OCI-LY7 (cell line): Measurements from ENCODE around the gene ZGPAT. TPM values are rescaled to one million over a fixed set of nuclear protein-coding genes. Genes with fewer than 3 reads are reported as not detected.

Experiments
- BruUV-seq: library from RNA; stranded (reverse); fragments of 400-500 nt; replicated peaks from 2 replicates; lab custom pipeline; 2021; lab: Mats Ljungman, UMichigan
- CTCF ChIA-PET: fragments of 300-600 bp; sonication (Branson Sonifier 250); formaldehyde crosslinking; loops from one replicate; lab custom pipeline; 2022; ENCODE audit warnings: antibody characterized with exemption; ENCODE audit not compliant: unreplicated experiment; lab: Charles Lee
- POLR2A ChIA-PET: fragments of 300-600 bp; sonication (Branson Sonifier 250); formaldehyde crosslinking; loops from one replicate; lab custom pipeline; 2022; ENCODE audit warnings: antibody characterized with exemption; lab: Charles Lee
- DNase-seq: peaks from one replicate; pipeline ENCODE4 v3.0.0-alpha.2; 2015; ENCODE audit warnings: low spot score
- H2AFZ ChIP-seq: fragments of 200-600 bp; sonication (generic), shearing (Covaris generic); 2 replicates; pipeline ENCODE4 v1.6.1; 2014; ENCODE audit warnings: mild to moderate bottlenecking, antibody characterized with exemption, low read length, moderate library complexity
- H3K27ac ChIP-seq: fragments of 200-600 bp; sonication (generic); 2 replicates; pipeline ENCODE4 v1.5.1; 2014; ENCODE audit warnings: mixed run types, low read depth, mild to moderate bottlenecking, moderate library complexity, low read length, inconsistent platforms; ENCODE audit not compliant: poor library complexity, severe bottlenecking
- H3K36me3 ChIP-seq: fragments of 200-600 bp; sonication (generic); 2 replicates; pipeline ENCODE4 v1.6.1; 2014; ENCODE audit warnings: mild to moderate bottlenecking, antibody characterized with exemption, low read length, moderate library complexity, mixed read lengths; ENCODE audit not compliant: insufficient read depth
- H3K4me1 ChIP-seq: fragments of 200-600 bp; sonication (generic); 2 replicates; pipeline ENCODE4 v1.5.1; 2014; ENCODE audit warnings: mild to moderate bottlenecking, low read length; ENCODE audit not compliant: insufficient read depth, poor library complexity, severe bottlenecking
- H3K4me2 ChIP-seq: fragments of 200-600 bp; sonication (generic); 2 replicates; pipeline ENCODE4 v1.6.1; 2014; ENCODE audit warnings: mild to moderate bottlenecking, low read length
- H3K4me3 ChIP-seq: fragments of 200-600 bp; sonication (generic); 2 replicates; pipeline ENCODE4 v1.5.1; 2014; ENCODE audit warnings: mild to moderate bottlenecking, low read depth, low read length; ENCODE audit not compliant: poor library complexity, severe bottlenecking
- H3K79me2 ChIP-seq: fragments of 200-600 bp; sonication (generic); 2 replicates; pipeline ENCODE4 v1.6.1; 2016; ENCODE audit warnings: low read depth, mild to moderate bottlenecking, low read length, moderate library complexity, mixed read lengths; ENCODE audit not compliant: insufficient read depth
- H3K9me2 ChIP-seq: fragments of 200-600 bp; sonication (generic); 2 replicates; pipeline ENCODE4 v1.6.1; 2016; ENCODE audit warnings: mild to moderate bottlenecking, low read length, mixed read lengths; ENCODE audit not compliant: insufficient read depth
- H3K9me3 ChIP-seq: fragments of 200-600 bp; sonication (generic); 2 replicates; pipeline ENCODE4 v1.6.1; 2014; ENCODE audit warnings: mild to moderate bottlenecking, mixed run types, low read length, mixed read lengths
- H4K20me1 ChIP-seq: fragments of 200-600 bp; sonication (generic); 2 replicates; pipeline ENCODE4 v1.6.1; 2014; ENCODE audit warnings: mild to moderate bottlenecking, antibody characterized with exemption, low read length, moderate library complexity, mixed read lengths; ENCODE audit not compliant: insufficient read depth
- CTCF ChIP-seq: fragments of 200-600 bp; sonication (generic); conservative IDR thresholded peaks from 2 replicates; pipeline ENCODE4 v1.5.1; 2014; ENCODE audit warnings: mild to moderate bottlenecking, antibody characterized with exemption, low read length, moderate library complexity, mixed read lengths
- EZH2phosphoT487 ChIP-seq: fragments of 200-600 bp; sonication (generic); IDR thresholded peaks from 2 replicates; pipeline ENCODE4 v1.6.1; 2018; ENCODE audit warnings: low read depth, borderline replicate concordance, mild to moderate bottlenecking, mixed run types, antibody characterized with exemption, low read length, moderate library complexity, mixed read lengths
- intact Hi-C: fragments of 100-400 bp; cut with micrococcal nuclease; formaldehyde crosslinking; loops from one replicate; pipeline ENCODE4 v1.10.0; 2022; ENCODE audit not compliant: unreplicated experiment
- total RNA-seq, 2 experiments: library from RNA; depleted of rRNA in 1 of 2; stranded (reverse); fragments of >200 nt in 1 of 2; shearing (Covaris generic) in 1 of 2; gene quantifications; 2 replicates each; pipeline ENCODE4 v1.2.3, GENCODE V29; 2014 to 2022

Gene ZGPAT
- total RNA-seq, 2 experiments from 2014 or later: 43.9 to 55.4 TPM

GRCh38 chr20:63702751-63703470 lies 4.9 kb upstream of the ZGPAT start:
- Histone ChIP-seq H3K4me1 (peaks cover 18% of the 10 kb centered on the region), H3K9me3 (no peaks in the 10 kb centered on the region), H3K27ac (no peak overlapping the region), H4K20me1 (peaks cover 8% of the 10 kb centered on the region; the same call in 1 of the 2 replicates), H3K79me2 (peaks cover 23% of the 10 kb centered on the region), H3K36me3 (peaks cover 45% of the 10 kb centered on the region), H3K4me3 (no peak overlapping the region), H3K9me2 (no peaks in the 10 kb centered on the region), H3K4me2 (no peak overlapping the region), H2AFZ (no peak overlapping the region)
- ChIA-PET CTCF (no interaction called here), POLR2A (interaction anchor here (0.8 kb wide), 1 partner anchor 55 kb away, joined by 3 read pairs; no protein-coding TSS in a partner anchor)
- intact Hi-C loops: no loop called here
- no peak for DNase-seq
- TF ChIP-seq EZH2phosphoT487 (no peak), CTCF (no peak)
- no TSS peak for BruUV-seq

DNA sequence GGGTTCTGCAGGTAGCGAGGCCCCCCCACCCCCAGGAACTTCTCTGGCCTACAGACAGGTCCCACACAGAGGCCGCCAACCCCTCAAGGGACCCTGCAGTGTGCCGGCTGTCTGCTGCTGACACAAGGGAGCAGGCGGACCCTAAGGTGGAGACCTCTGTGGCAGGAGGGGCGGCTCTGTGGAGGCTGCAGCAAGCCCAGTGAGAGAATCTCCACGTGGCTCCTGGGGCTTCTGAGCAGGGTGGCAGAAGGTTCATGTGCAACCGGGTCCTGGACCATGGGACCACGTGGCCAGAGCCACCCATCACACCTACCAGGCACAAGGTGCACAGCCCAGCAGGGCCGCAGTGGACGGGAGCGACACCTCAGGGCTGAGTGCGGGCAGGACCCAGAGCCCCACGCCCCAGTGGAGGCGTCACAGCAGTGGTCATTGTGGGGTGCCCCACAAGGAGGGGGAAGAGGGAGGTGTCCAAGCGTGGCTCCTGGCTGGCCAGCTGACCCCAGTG lies 4.3 kb upstream of the ZGPAT start:
- DNase-seq: no peak
- Histone ChIP-seq H4K20me1 (peaks cover 8% of the 10 kb centered on the region; the same call in 1 of the 2 replicates), H3K27ac (no peak overlapping the region), H3K9me2 (no peaks in the 10 kb centered on the region), H2AFZ (no peak overlapping the region), H3K4me2 (no peak overlapping the region), H3K9me3 (no peaks in the 10 kb centered on the region), H3K79me2 (peaks cover 27% of the 10 kb centered on the region), H3K36me3 (peaks cover 45% of the 10 kb centered on the region), H3K4me1 (peaks cover 18% of the 10 kb centered on the region), H3K4me3 (no peak overlapping the region)
- TF ChIP-seq CTCF: no peak
- TF ChIP-seq EZH2phosphoT487: no peak
- no TSS peak for BruUV-seq
- ChIA-PET CTCF (no interaction called here), POLR2A (no interaction called here)
- intact Hi-C loops: no loop called here
